Measurements from ENCODE around the gene CAMK2B. TPM values are rescaled to one million over a fixed set of nuclear protein-coding genes. Genes with fewer than 3 reads are reported as not detected.

Gene CAMK2B
- total RNA-seq, 1 donor from 2014 or later = 3.2 TPM

DNA sequence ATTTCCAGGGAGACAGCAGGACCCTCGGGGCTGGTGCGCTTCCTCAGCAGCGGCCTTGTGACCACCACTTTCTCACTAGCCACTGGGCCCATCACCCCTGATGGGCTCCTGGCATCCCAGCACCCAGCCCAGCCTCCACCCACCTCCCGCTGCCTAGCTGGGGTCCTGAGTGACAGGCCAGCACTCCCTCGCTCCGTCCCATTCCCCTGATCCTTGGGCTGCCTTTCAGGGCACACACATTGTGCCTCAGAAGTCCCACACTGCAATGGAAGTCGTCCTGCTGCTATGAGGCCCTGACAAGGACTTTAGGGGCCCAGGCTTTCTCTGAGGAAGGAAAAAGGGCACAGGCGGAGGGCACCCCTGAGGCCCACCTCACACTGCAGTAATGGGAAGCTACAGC is 12.4 kb downstream of the CAMK2B start:
- intact Hi-C loops (cut with DNase I) = no loop called here
- peaks cover 0 to 4% of the 10 kb centered on the region in 2 donors for H3K9me3 ChIP-seq
- no peaks in the 10 kb centered on the region for H3K4me1 ChIP-seq
- peak in 1 of 2 donors; percentile 40 for DNase-seq (ENCODE audit: low spot score in 2 of 2)
- TF ChIP-seq, protein P1, sequence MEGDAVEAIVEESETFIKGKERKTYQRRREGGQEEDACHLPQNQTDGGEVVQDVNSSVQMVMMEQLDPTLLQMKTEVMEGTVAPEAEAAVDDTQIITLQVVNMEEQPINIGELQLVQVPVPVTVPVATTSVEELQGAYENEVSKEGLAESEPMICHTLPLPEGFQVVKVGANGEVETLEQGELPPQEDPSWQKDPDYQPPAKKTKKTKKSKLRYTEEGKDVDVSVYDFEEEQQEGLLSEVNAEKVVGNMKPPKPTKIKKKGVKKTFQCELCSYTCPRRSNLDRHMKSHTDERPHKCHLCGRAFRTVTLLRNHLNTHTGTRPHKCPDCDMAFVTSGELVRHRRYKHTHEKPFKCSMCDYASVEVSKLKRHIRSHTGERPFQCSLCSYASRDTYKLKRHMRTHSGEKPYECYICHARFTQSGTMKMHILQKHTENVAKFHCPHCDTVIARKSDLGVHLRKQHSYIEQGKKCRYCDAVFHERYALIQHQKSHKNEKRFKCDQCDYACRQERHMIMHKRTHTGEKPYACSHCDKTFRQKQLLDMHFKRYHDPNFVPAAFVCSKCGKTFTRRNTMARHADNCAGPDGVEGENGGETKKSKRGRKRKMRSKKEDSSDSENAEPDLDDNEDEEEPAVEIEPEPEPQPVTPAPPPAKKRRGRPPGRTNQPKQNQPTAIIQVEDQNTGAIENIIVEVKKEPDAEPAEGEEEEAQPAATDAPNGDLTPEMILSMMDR (IDR thresholded peaks at IDR 0.05) = no peak
- no peaks in the 10 kb centered on the region for H3K27me3 ChIP-seq
- H3K27ac ChIP-seq = no peak overlapping the region
- no peaks in the 10 kb centered on the region for H3K36me3 ChIP-seq
- H3K4me3 ChIP-seq = no peak overlapping the region

GRCh38 chr7:44311561-44312495 is 13.6 kb downstream of the CAMK2B start:
- intact Hi-C loops (cut with DNase I) = no loop called here
- DNase-seq (ENCODE audit: low spot score in 2 of 2) = peak in 1 of 2 donors; percentile 37
- Histone ChIP-seq H3K9me3 (peaks cover 0 to 4% of the 10 kb centered on the region in 2 donors), H3K4me1 (no peaks in the 10 kb centered on the region), H3K36me3 (no peaks in the 10 kb centered on the region), H3K27ac (no peak overlapping the region), H3K27me3 (no peaks in the 10 kb centered on the region), H3K4me3 (no peak overlapping the region)
- TF ChIP-seq, protein P1 (IDR thresholded peaks at IDR 0.05) = no peak

DNA sequence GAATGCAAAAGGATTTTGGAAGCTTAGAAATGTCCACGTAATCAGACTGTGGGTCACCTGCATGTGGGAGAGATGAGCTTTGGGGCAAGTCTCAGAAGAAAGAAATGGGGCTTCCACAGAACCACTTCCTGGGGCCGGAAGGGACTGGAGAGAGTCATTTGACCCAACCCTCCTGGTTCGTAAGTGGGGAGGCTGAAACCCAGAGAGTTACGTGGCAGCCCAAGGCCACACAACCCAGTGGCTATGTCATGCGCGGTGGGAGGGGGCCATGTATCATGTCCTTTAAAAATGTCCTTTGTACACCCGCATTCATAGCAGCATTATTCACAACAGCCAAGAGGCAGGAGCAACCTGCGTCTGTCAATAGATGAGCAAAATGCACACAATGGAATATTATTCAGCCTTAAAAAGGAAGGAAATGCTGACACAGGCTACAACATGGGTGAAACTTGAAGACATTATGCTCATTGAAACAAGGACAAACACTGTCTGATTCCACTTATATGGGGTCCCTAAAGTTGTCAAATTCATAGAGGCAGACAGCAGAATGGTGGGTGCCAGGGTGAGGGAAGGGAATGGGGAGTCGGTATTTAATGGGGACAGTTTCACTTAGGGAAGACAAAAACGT is 15.1 kb downstream of the CAMK2B start:
- no peaks in the 10 kb centered on the region for H3K27me3 ChIP-seq
- peaks cover 0 to 2% of the 10 kb centered on the region in 2 donors for H3K9me3 ChIP-seq
- H3K4me3 ChIP-seq = peak overlapping the region; percentile 52 to 57
- TF ChIP-seq, protein P1 (IDR thresholded peaks at IDR 0.05) = no peak
- H3K4me1 ChIP-seq = no peaks in the 10 kb centered on the region
- H3K36me3 ChIP-seq = no peaks in the 10 kb centered on the region
- intact Hi-C loops (cut with DNase I) = no loop called here
- peak in 1 of 2 donors; percentile 35 for DNase-seq (ENCODE audit: low spot score in 2 of 2)
- no peak overlapping the region for H3K27ac ChIP-seq

GRCh38 chr7:44309271-44310091 is 15.9 kb downstream of the CAMK2B start:
- TF ChIP-seq, protein P1 (IDR thresholded peaks at IDR 0.05) = peak in 1 of 3 experiments; percentile 9
- intact Hi-C loops (cut with DNase I) = loop anchor here (5.0 kb wide), 1 partner anchor 67 kb away; no protein-coding TSS in a partner anchor
- Histone ChIP-seq H3K27me3 (no peaks in the 10 kb centered on the region), H3K4me1 (no peaks in the 10 kb centered on the region), H3K4me3 (peak overlapping the region; percentile 52 to 57), H3K36me3 (no peaks in the 10 kb centered on the region), H3K27ac (no peak overlapping the region), H3K9me3 (no peaks in the 10 kb centered on the region)
- DNase-seq (ENCODE audit: low spot score in 2 of 2) = peak in 1 of 2 donors; percentile 74

DNA sequence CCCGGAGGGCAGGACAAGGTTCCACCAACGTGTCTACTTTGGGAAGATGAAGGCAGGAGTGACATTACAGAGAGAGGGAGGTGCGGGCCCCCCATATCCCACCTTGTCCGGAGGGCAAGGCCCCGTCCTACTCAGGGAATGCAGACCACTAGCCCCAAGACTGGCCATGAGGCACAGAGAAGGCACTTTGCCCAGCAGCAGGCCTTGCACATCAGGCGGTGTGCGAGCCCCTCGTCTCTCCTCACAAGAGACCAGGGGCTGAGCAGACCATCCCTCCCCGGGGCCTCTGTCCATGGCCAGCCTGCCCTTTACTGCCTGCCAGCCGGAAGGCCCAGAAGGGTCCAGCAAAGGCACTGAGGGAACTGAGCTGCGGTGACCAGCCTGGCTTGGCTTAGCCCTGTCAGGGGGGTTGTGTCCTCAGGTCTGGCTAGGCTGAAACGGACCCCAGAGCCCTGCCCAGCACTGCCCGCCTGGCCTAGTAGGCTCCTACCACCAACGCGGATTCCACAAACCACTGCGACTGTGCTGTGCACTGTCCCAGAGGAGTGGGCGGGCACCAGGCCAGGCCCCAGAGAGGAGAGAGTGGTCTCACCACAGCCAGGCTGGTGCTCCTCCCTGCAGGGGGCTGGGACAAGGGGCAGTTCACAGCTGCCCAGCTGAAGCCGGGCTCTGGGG is 16.7 kb downstream of the CAMK2B start:
- DNase-seq (ENCODE audit: low spot score in 2 of 2) = peak in 1 of 2 donors; percentile 61
- Histone ChIP-seq H3K27me3 (no peaks in the 10 kb centered on the region), H3K4me1 (no peaks in the 10 kb centered on the region), H3K9me3 (no peaks in the 10 kb centered on the region), H3K36me3 (no peaks in the 10 kb centered on the region), H3K27ac (no peak overlapping the region), H3K4me3 (no peak overlapping the region)
- intact Hi-C loops (cut with DNase I) = loop anchor here (5.0 kb wide), 1 partner anchor 66 kb away; no protein-coding TSS in a partner anchor
- TF ChIP-seq, protein P1 (IDR thresholded peaks at IDR 0.05) = no peak
